Liver (tissue), 9 donors: ENCODE measurements around the gene C1QTNF12. TPM values are rescaled to one million over a fixed set of nuclear protein-coding genes. Genes with fewer than 3 reads are reported as not detected.

Experiments
- DNase-seq: peaks from one replicate; pipeline ENCODE4 v3.0.0-alpha.2; 2017; ENCODE audit warnings: low spot score
- H3K27ac ChIP-seq, 2 donors: one replicate each; pipeline ENCODE4 v1.7.0; 2013; ENCODE audit warnings: inconsistent platforms in 2 of 2, low read length in 2 of 2, control low read depth in 1 of 2, low read depth in 1 of 2, mild to moderate bottlenecking in 1 of 2
- H3K27me3 ChIP-seq, 4 donors: one replicate each; pipeline versions ENCODE4 v1.6.1 to v1.7.0; 2013; ENCODE audit warnings: low read length in 3 of 4, inconsistent platforms in 1 of 4, mild to moderate bottlenecking in 1 of 4, moderate library complexity in 1 of 4; ENCODE audit not compliant: control insufficient read depth in 4 of 4, insufficient read depth in 4 of 4
- H3K36me3 ChIP-seq, 4 donors: one replicate each; pipeline versions ENCODE4 v1.6.1 to v1.7.0; 2013; ENCODE audit warnings: low read length in 3 of 4, mild to moderate bottlenecking in 3 of 4, low read depth in 1 of 4, moderate library complexity in 1 of 4; ENCODE audit not compliant: control insufficient read depth in 4 of 4, insufficient read depth in 3 of 4
- H3K4me1 ChIP-seq, 4 donors: one replicate each; pipeline versions ENCODE4 v1.6.1 to v1.7.0; 2013; ENCODE audit warnings: low read length in 3 of 4, mild to moderate bottlenecking in 3 of 4, moderate library complexity in 1 of 4; ENCODE audit not compliant: control insufficient read depth in 4 of 4, insufficient read depth in 4 of 4
- H3K4me3 ChIP-seq, 3 donors: one replicate each; pipeline versions ENCODE4 v1.6.1 to v1.7.0; 2013; ENCODE audit warnings: low read length in 3 of 3, control low read depth in 1 of 3, low read depth in 1 of 3, mild to moderate bottlenecking in 1 of 3
- H3K9ac ChIP-seq, 2 donors: one replicate each; pipeline ENCODE4 v1.7.0; 2013; ENCODE audit warnings: low read length in 2 of 2, mild to moderate bottlenecking in 2 of 2, moderate library complexity in 2 of 2, control low read depth in 1 of 2, low read depth in 1 of 2
- H3K9me3 ChIP-seq, 4 donors: one replicate each; pipeline versions ENCODE4 v1.6.1 to v1.7.0; 2013; ENCODE audit warnings: low read length in 3 of 4; ENCODE audit not compliant: control insufficient read depth in 4 of 4
- ATF3 ChIP-seq: IDR thresholded peaks from 2 replicates; pipeline ENCODE4 v1.6.1; 2016; ENCODE audit warnings: antibody characterized with exemption
- CTCF ChIP-seq: fragments of 150-350 bp; IDR thresholded peaks from 2 replicates; pipeline ENCODE4 v1.5.1; 2017; ENCODE audit warnings: improper control_type of control experiment, low read depth, low read length; ENCODE audit not compliant: missing input control
- FOXA1 ChIP-seq: IDR thresholded peaks from 2 replicates; pipeline ENCODE4 v1.6.1; 2016; ENCODE audit warnings: antibody characterized with exemption
- FOXA2 ChIP-seq: IDR thresholded peaks from 2 replicates; pipeline ENCODE4 v1.6.1; 2016; ENCODE audit warnings: antibody characterized with exemption
- GABPA ChIP-seq, 2 donors: IDR thresholded peaks in 1 of 2; conservative IDR thresholded peaks in 1 of 2; 2 replicates each; pipeline ENCODE4 v1.6.1; 2016; ENCODE audit warnings: antibody characterized with exemption in 2 of 2, mild to moderate bottlenecking in 1 of 2, moderate library complexity in 1 of 2
- HNF4A ChIP-seq, 2 donors: conservative IDR thresholded peaks; 2 replicates each; pipeline ENCODE4 v1.6.1; 2016; ENCODE audit warnings: antibody characterized with exemption in 2 of 2, mild to moderate bottlenecking in 2 of 2
- HNF4G ChIP-seq: IDR thresholded peaks from 2 replicates; pipeline ENCODE4 v1.6.1; 2016; ENCODE audit warnings: antibody characterized with exemption
- JUND ChIP-seq, 2 donors: IDR thresholded peaks; 2 replicates each; pipeline ENCODE4 v1.6.1; 2016; ENCODE audit warnings: antibody characterized with exemption in 2 of 2
- MAX ChIP-seq: IDR thresholded peaks from 2 replicates; pipeline ENCODE4 v1.6.1; 2016; ENCODE audit warnings: antibody characterized with exemption
- NR2F2 ChIP-seq: IDR thresholded peaks from 2 replicates; pipeline ENCODE4 v1.6.1; 2016; ENCODE audit warnings: antibody characterized with exemption
- RAD21 ChIP-seq, 2 donors: IDR thresholded peaks; 2 replicates each; pipeline ENCODE4 v1.6.1; 2016; ENCODE audit warnings: antibody characterized with exemption in 2 of 2, mild to moderate bottlenecking in 2 of 2
- REST ChIP-seq: IDR thresholded peaks from 2 replicates; pipeline ENCODE4 v1.6.1; 2016; ENCODE audit warnings: antibody characterized with exemption, mild to moderate bottlenecking
- RXRA ChIP-seq, 2 donors: IDR thresholded peaks; 2 replicates each; pipeline ENCODE4 v1.6.1; 2017 to 2018; ENCODE audit warnings: antibody characterized with exemption in 2 of 2, mild to moderate bottlenecking in 1 of 2
- SP1 ChIP-seq: IDR thresholded peaks from 2 replicates; pipeline ENCODE4 v1.6.1; 2018; ENCODE audit warnings: antibody characterized with exemption, mild to moderate bottlenecking
- TAF1 ChIP-seq: conservative IDR thresholded peaks from 2 replicates; pipeline ENCODE4 v1.6.1; 2016; ENCODE audit warnings: antibody characterized with exemption, mild to moderate bottlenecking
- YY1 ChIP-seq: IDR thresholded peaks from 2 replicates; pipeline ENCODE4 v1.6.1; 2016; ENCODE audit warnings: antibody characterized with exemption, mild to moderate bottlenecking
- ZBTB33 ChIP-seq: IDR thresholded peaks from 2 replicates; pipeline ENCODE4 v1.6.1; 2016; ENCODE audit warnings: antibody characterized with exemption
- WGBS: extraction: QIAGEN DNeasy Blood & Tissue Kit; methylation state at CpG from one replicate; pipeline ENCODE4 v1.1.7; 2013; 5-methylcytosine and 5-hydroxymethylcytosine counted together
- polyA plus RNA-seq, 2 donors: library from polyadenylated mRNA; stranded (reverse) in 1 of 2; unstranded in 1 of 2; fragments of 200-250 nt in 1 of 2; fragments of >200 nt in 1 of 2; fragmentation: Nextera tagmentation in 1 of 2; extraction: Ambion mirVana in 1 of 2; gene quantifications; one replicate each; pipeline versions ENCODE4 v1.2.1 to v1.2.3, GENCODE V29; 2013 to 2015
- total RNA-seq, 2 donors: library from RNA; depleted of rRNA; stranded (reverse); fragments of >200 nt; gene quantifications; one replicate each; pipeline ENCODE4 v1.2.3, GENCODE V29; 2014
- donor health status: healthy.
- donor health status: healthy.
- donor health status: healthy.
- donor health status: healthy.
- donor health status: healthy.

Gene C1QTNF12
- total and polyA plus RNA-seq, 4 donors, result 0.39 to 0.40 TPM; not detected in 2

GRCh38 chr1:1223891-1224290, 22.6 kb downstream of the C1QTNF12 start:
- no peak for DNase-seq
- H3K4me1 ChIP-seq, result no peaks in the 10 kb centered on the region
- no peak overlapping the region for H3K27ac ChIP-seq
- WGBS, result 96% methylated on average over 21 of the region's 21 CpGs
- TF ChIP-seq TAF1 (no peak), REST (no peak), CTCF (no peak), ZBTB33 (no peak), FOXA2 (no peak), HNF4G (no peak), ATF3 (no peak), RAD21 (IDR thresholded peaks at IDR 0.05) (no peak), HNF4A (conservative IDR thresholded peaks at IDR 0.05) (no peak), RXRA (IDR thresholded peaks at IDR 0.05) (no peak)
- peaks cover 19 to 69% (median 36%) of the 10 kb centered on the region in 4 donors for H3K36me3 ChIP-seq
- no peak overlapping the region for H3K4me3 ChIP-seq
- H3K9ac ChIP-seq, result no peak overlapping the region
- no peaks in the 10 kb centered on the region for H3K9me3 ChIP-seq
- no peaks in the 10 kb centered on the region for H3K27me3 ChIP-seq

- no peak for DNase-seq
- no peaks in the 10 kb centered on the region for H3K4me1 ChIP-seq
- no peak overlapping the region for H3K4me3 ChIP-seq
- no peaks in the 10 kb centered on the region for H3K27me3 ChIP-seq
- H3K9me3 ChIP-seq, result no peaks in the 10 kb centered on the region
- WGBS, result 97% methylated on average over 15 of the region's 15 CpGs
- peaks cover 20 to 73% (median 35%) of the 10 kb centered on the region in 4 donors for H3K36me3 ChIP-seq
- no peak overlapping the region for H3K27ac ChIP-seq
- no peak overlapping the region for H3K9ac ChIP-seq
- TF ChIP-seq NR2F2 (no peak), CTCF (no peak), RXRA (IDR thresholded peaks at IDR 0.05) (no peak), YY1 (no peak), GABPA (IDR thresholded peaks at IDR 0.05 in 1 of 2, conservative IDR thresholded peaks at IDR 0.05 in 1 of 2) (no peak), FOXA1 (no peak), MAX (no peak), ZBTB33 (no peak), HNF4G (no peak), SP1 (no peak), TAF1 (no peak), ATF3 (no peak), JUND (IDR thresholded peaks at IDR 0.05) (no peak)
These were observed 23.2 kb downstream of the C1QTNF12 start for GRCh38 chr1:1223321-1223720.
